OCI-LY7 (cell line): Measurements from ENCODE around the gene RPL41. TPM values are rescaled to one million over a fixed set of nuclear protein-coding genes. Genes with fewer than 3 reads are reported as not detected.
A peak's percentile ranks its signal among the peaks of the same experiment; 100 is the strongest.

Experiments used
- BruUV-seq: library from RNA; stranded (reverse); fragments of 400-500 nt; replicated peaks from 2 replicates; lab custom pipeline; 2021; lab: Mats Ljungman, UMichigan
- CTCF ChIA-PET: fragments of 300-600 bp; sonication (Branson Sonifier 250); formaldehyde crosslinking; loops from one replicate; lab custom pipeline; 2022; ENCODE audit warnings: antibody characterized with exemption; ENCODE audit not compliant: unreplicated experiment; lab: Charles Lee
- POLR2A ChIA-PET: fragments of 300-600 bp; sonication (Branson Sonifier 250); formaldehyde crosslinking; loops from one replicate; lab custom pipeline; 2022; ENCODE audit warnings: antibody characterized with exemption; lab: Charles Lee
- DNase-seq: peaks from one replicate; pipeline ENCODE4 v3.0.0-alpha.2; 2015; ENCODE audit warnings: low spot score
- H2AFZ ChIP-seq: fragments of 200-600 bp; sonication (generic), shearing (Covaris generic); 2 replicates; pipeline ENCODE4 v1.6.1; 2014; ENCODE audit warnings: mild to moderate bottlenecking, antibody characterized with exemption, low read length, moderate library complexity
- H3K27ac ChIP-seq: fragments of 200-600 bp; sonication (generic); 2 replicates; pipeline ENCODE4 v1.5.1; 2014; ENCODE audit warnings: mixed run types, low read depth, mild to moderate bottlenecking, moderate library complexity, low read length, inconsistent platforms; ENCODE audit not compliant: poor library complexity, severe bottlenecking
- H3K36me3 ChIP-seq: fragments of 200-600 bp; sonication (generic); 2 replicates; pipeline ENCODE4 v1.6.1; 2014; ENCODE audit warnings: mild to moderate bottlenecking, antibody characterized with exemption, low read length, moderate library complexity, mixed read lengths; ENCODE audit not compliant: insufficient read depth
- H3K4me1 ChIP-seq: fragments of 200-600 bp; sonication (generic); 2 replicates; pipeline ENCODE4 v1.5.1; 2014; ENCODE audit warnings: mild to moderate bottlenecking, low read length; ENCODE audit not compliant: insufficient read depth, poor library complexity, severe bottlenecking
- H3K4me2 ChIP-seq: fragments of 200-600 bp; sonication (generic); 2 replicates; pipeline ENCODE4 v1.6.1; 2014; ENCODE audit warnings: mild to moderate bottlenecking, low read length
- H3K4me3 ChIP-seq: fragments of 200-600 bp; sonication (generic); 2 replicates; pipeline ENCODE4 v1.5.1; 2014; ENCODE audit warnings: mild to moderate bottlenecking, low read depth, low read length; ENCODE audit not compliant: poor library complexity, severe bottlenecking
- H3K79me2 ChIP-seq: fragments of 200-600 bp; sonication (generic); 2 replicates; pipeline ENCODE4 v1.6.1; 2016; ENCODE audit warnings: low read depth, mild to moderate bottlenecking, low read length, moderate library complexity, mixed read lengths; ENCODE audit not compliant: insufficient read depth
- H3K9me2 ChIP-seq: fragments of 200-600 bp; sonication (generic); 2 replicates; pipeline ENCODE4 v1.6.1; 2016; ENCODE audit warnings: mild to moderate bottlenecking, low read length, mixed read lengths; ENCODE audit not compliant: insufficient read depth
- H3K9me3 ChIP-seq: fragments of 200-600 bp; sonication (generic); 2 replicates; pipeline ENCODE4 v1.6.1; 2014; ENCODE audit warnings: mild to moderate bottlenecking, mixed run types, low read length, mixed read lengths
- H4K20me1 ChIP-seq: fragments of 200-600 bp; sonication (generic); 2 replicates; pipeline ENCODE4 v1.6.1; 2014; ENCODE audit warnings: mild to moderate bottlenecking, antibody characterized with exemption, low read length, moderate library complexity, mixed read lengths; ENCODE audit not compliant: insufficient read depth
- EZH2phosphoT487 ChIP-seq: fragments of 200-600 bp; sonication (generic); IDR thresholded peaks from 2 replicates; pipeline ENCODE4 v1.6.1; 2018; ENCODE audit warnings: low read depth, borderline replicate concordance, mild to moderate bottlenecking, mixed run types, antibody characterized with exemption, low read length, moderate library complexity, mixed read lengths
- intact Hi-C: fragments of 100-400 bp; cut with micrococcal nuclease; formaldehyde crosslinking; loops from one replicate; pipeline ENCODE4 v1.10.0; 2022; ENCODE audit not compliant: unreplicated experiment
- total RNA-seq, 2 experiments: library from RNA; depleted of rRNA in 1 of 2; stranded (reverse); fragments of >200 nt in 1 of 2; shearing (Covaris generic) in 1 of 2; gene quantifications; 2 replicates each; pipeline ENCODE4 v1.2.3, GENCODE V29; 2014 to 2022
- TF ChIP-seq, protein P1 (sequence below): fragments of 200-600 bp; sonication (generic); conservative IDR thresholded peaks from 2 replicates; pipeline ENCODE4 v1.5.1; 2014; ENCODE audit warnings: mild to moderate bottlenecking, antibody characterized with exemption, low read length, moderate library complexity, mixed read lengths

Gene RPL41
- total RNA-seq, 2 experiments from 2014 or later: 4,534 to 4,745 TPM

DNA sequence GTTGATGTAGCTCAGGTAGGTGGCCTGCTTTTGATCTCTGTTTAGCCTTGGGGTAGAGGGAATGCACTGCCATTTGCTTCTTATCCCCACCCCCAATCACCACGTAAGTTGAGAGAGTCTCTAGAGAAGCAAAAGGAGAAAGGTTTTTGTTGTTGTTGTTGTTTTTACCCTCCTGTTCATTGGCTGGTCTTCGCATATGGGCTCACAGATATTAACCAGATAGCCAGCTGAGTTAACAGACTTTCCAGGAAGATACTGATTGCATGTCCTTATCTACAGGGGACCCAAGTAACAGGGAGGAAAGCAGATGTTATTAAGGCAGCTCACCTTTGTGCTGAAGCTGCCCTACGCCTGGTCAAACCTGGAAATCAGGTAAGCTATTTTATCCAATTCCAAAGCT lies 9.2 kb upstream of the RPL41 start:
- Histone ChIP-seq H3K4me2 (peak overlapping the region; percentile 86), H3K27ac (no peak overlapping the region), H4K20me1 (peaks cover 21% of the 10 kb centered on the region), H3K79me2 (peaks cover 40% of the 10 kb centered on the region), H3K9me3 (no peaks in the 10 kb centered on the region), H2AFZ (no peak overlapping the region), H3K36me3 (peaks cover 75% of the 10 kb centered on the region), H3K4me1 (peaks cover 27% of the 10 kb centered on the region), H3K4me3 (no peak overlapping the region), H3K9me2 (no peaks in the 10 kb centered on the region)
- BruUV-seq: no TSS peak
- TF ChIP-seq, protein P1, sequence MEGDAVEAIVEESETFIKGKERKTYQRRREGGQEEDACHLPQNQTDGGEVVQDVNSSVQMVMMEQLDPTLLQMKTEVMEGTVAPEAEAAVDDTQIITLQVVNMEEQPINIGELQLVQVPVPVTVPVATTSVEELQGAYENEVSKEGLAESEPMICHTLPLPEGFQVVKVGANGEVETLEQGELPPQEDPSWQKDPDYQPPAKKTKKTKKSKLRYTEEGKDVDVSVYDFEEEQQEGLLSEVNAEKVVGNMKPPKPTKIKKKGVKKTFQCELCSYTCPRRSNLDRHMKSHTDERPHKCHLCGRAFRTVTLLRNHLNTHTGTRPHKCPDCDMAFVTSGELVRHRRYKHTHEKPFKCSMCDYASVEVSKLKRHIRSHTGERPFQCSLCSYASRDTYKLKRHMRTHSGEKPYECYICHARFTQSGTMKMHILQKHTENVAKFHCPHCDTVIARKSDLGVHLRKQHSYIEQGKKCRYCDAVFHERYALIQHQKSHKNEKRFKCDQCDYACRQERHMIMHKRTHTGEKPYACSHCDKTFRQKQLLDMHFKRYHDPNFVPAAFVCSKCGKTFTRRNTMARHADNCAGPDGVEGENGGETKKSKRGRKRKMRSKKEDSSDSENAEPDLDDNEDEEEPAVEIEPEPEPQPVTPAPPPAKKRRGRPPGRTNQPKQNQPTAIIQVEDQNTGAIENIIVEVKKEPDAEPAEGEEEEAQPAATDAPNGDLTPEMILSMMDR: no peak
- no peak for TF ChIP-seq EZH2phosphoT487
- DNase-seq: no peak
- POLR2A ChIA-PET: interaction anchor here (1.4 to 2.6 kb wide), 2 partner anchors 10 to 26 kb away, joined by 6 to 12 read pairs; partner anchors contain the start of gene ZC3H10
- CTCF ChIA-PET: no interaction called here
- intact Hi-C loops: no loop called here

DNA sequence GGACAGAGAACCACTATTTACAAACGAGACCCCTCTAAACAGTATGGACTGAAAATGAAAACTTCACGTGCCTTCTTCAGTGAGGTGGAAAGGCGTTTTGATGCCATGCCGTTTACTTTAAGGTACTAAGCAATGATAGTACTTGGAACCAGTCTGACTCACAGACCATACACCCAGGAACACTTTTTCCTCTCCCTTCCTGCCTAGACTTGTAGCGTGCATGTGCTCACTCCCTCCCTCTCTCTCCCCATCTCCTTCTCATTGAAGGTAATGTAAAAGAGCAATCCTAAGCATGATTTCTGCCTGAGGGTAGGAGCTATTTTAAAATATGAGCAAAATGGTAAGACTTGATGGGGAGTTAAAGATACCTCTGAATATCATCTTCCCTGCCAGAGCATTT lies 5.9 kb upstream of the RPL41 start:
- Histone ChIP-seq H2AFZ (no peak overlapping the region), H3K36me3 (peaks cover 90% of the 10 kb centered on the region), H3K4me1 (peaks cover 25% of the 10 kb centered on the region), H3K27ac (no peak overlapping the region), H3K4me2 (no peak overlapping the region), H3K9me2 (no peaks in the 10 kb centered on the region), H3K4me3 (no peak overlapping the region), H4K20me1 (peaks cover 18% of the 10 kb centered on the region), H3K79me2 (peaks cover 27% of the 10 kb centered on the region), H3K9me3 (no peaks in the 10 kb centered on the region)
- TF ChIP-seq EZH2phosphoT487: no peak
- TF ChIP-seq, protein P1: no peak
- no peak for DNase-seq
- no TSS peak for BruUV-seq
- CTCF ChIA-PET: no interaction called here
- POLR2A ChIA-PET: interaction anchor here (0.8 kb wide), 1 partner anchor 137 kb away, joined by 3 read pairs; the partner anchor contains the start of gene RAB5B
- intact Hi-C loops: loop anchor here (10.0 kb wide), 1 partner anchor 524 kb away; the partner anchor contains the start of gene BAZ2A

DNA sequence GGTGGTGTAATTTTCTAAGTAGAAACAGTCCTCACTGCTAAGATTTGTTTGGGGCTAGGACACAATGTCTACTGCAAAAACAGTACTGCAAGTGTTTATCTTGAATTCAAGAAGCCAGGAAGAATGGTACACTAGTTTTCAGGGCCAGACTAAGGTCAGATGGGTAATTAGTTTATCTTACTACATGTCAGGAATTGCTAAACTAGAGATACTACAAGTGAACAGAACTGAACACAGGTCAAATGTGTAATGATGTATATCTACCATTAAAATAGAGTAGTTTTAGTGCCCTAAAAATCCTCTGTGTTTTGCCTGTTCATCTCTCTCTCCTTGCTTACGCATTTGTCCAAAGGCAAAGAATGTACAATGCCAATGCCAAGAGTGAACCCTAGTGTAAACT lies 2.3 kb upstream of the RPL41 start:
- H2AFZ ChIP-seq: no peak overlapping the region
- no peak overlapping the region for H3K4me2 ChIP-seq
- H3K9me3 ChIP-seq: no peaks in the 10 kb centered on the region
- ChIA-PET POLR2A (interaction anchor here (1.2 kb wide), 1 partner anchor 9 kb away, joined by 3 read pairs; no protein-coding TSS in a partner anchor), CTCF (no interaction called here)
- H3K79me2 ChIP-seq: peaks cover 9% of the 10 kb centered on the region
- H3K4me3 ChIP-seq: no peak overlapping the region
- no peak for TF ChIP-seq EZH2phosphoT487
- TF ChIP-seq, protein P1: no peak
- no peaks in the 10 kb centered on the region for H4K20me1 ChIP-seq
- H3K27ac ChIP-seq: peak overlapping the region; percentile 41
- intact Hi-C loops: loop anchor here (10.0 kb wide), 1 partner anchor 521 kb away; the partner anchor contains the start of gene BAZ2A
- BruUV-seq: no TSS peak
- H3K36me3 ChIP-seq: peaks cover 68% of the 10 kb centered on the region
- H3K4me1 ChIP-seq: peaks cover 14% of the 10 kb centered on the region
- no peaks in the 10 kb centered on the region for H3K9me2 ChIP-seq
- no peak for DNase-seq
